Left lung (tissue), 10 donors: ENCODE measurements around the gene TAMM41. TPM values are rescaled to one million over a fixed set of nuclear protein-coding genes. Genes with fewer than 3 reads are reported as not detected.

ENCODE experiments used
- ATAC-seq: fragments of 200-7000 bp; cut with Tn5 transposase; one replicate; pipeline ENCODE4 v1.9.1; 2020; ENCODE audit warnings: moderate library complexity
- DNase-seq, 4 donors: peaks; one replicate each; pipeline ENCODE4 v3.0.0-alpha.2; 2013 to 2020
- H3K27ac ChIP-seq, 2 donors: fragments of 200-600 bp; sonication (generic) in 1 of 2; one replicate each; pipeline versions ENCODE4 v1.5.0 to v1.8.0; 2020 to 2021
- H3K27me3 ChIP-seq, 2 donors: fragments of 200-600 bp; sonication (generic) in 1 of 2; one replicate each; pipeline versions ENCODE4 v1.5.0 to v1.8.0; 2020 to 2021
- H3K36me3 ChIP-seq, 2 donors: fragments of 200-600 bp; sonication (generic) in 1 of 2; one replicate each; pipeline versions ENCODE4 v1.5.0 to v1.8.0; 2020 to 2021
- H3K4me1 ChIP-seq, 2 donors: fragments of 200-600 bp; one replicate each; pipeline ENCODE4 v1.8.0; 2021
- H3K4me3 ChIP-seq, 2 donors: fragments of 200-600 bp; sonication (generic) in 1 of 2; one replicate each; pipeline versions ENCODE4 v1.5.0 to v1.8.0; 2020 to 2021; ENCODE audit warnings: mild to moderate bottlenecking in 1 of 2
- H3K9me3 ChIP-seq, 2 donors: fragments of 200-600 bp; sonication (generic) in 1 of 2; one replicate each; pipeline versions ENCODE4 v1.5.0 to v1.8.0; 2020 to 2021
- CTCF ChIP-seq, 2 donors: fragments of 200-600 bp; sonication (generic) in 1 of 2; IDR thresholded peaks; one replicate each; pipeline versions ENCODE4 v1.5.0 to v1.8.0; 2021; ENCODE audit warnings: antibody characterized with exemption in 2 of 2
- intact Hi-C, 2 donors: fragments of 100-400 bp; cut with DNase I; formaldehyde crosslinking; loops; one replicate each; pipeline versions ENCODE4 v1.11.2 to v1.14.2; 2022
- polyA plus RNA-seq, 6 donors: library from polyadenylated mRNA; unstranded; fragments of 120-200 nt; gene quantifications; one replicate each; pipeline ENCODE4 v1.2.1, GENCODE V29; 2013; ENCODE audit not compliant: insufficient read length in 6 of 6
- total RNA-seq, 2 donors: library from RNA; stranded (reverse); fragmentation: NEBNext Ultra II Directional; extraction: Animal tissue kit (Norgen Biotek cat#: 25700); gene quantifications; one replicate each; pipeline ENCODE4 v1.2.1, GENCODE V29; 2021
- donor health status: DM: no; HTN: yes; CAD: no.
- donor health status: DM: no; HTN: no; CAD: no.

TAMM41 gene
- total and polyA plus RNA-seq, 8 donors, result 13.9 to 29.4 (median 21.5) TPM

- H3K36me3 ChIP-seq, result peaks cover 0 to 79% of the 10 kb centered on the region in 2 donors
- intact Hi-C loops, result loop anchor here in 1 of 2 donors (5.0 to 10.0 kb wide), 2 partner anchors 145 to 422 kb away; no protein-coding TSS in a partner anchor
Measured at GRCh38 chr3:11799791-11800190, 46.9 kb downstream of the TAMM41 start.

GRCh38 chr3:11794927-11795326, 51.8 kb downstream of the TAMM41 start:
- Histone ChIP-seq H3K27ac (no peak overlapping the region), H3K4me1 (no peaks in the 10 kb centered on the region), H3K4me3 (no peak overlapping the region), H3K9me3 (peaks cover 0 to 7% of the 10 kb centered on the region in 2 donors), H3K36me3 (peaks cover 0 to 94% of the 10 kb centered on the region in 2 donors), H3K27me3 (no peaks in the 10 kb centered on the region)
- intact Hi-C loops, result no loop called here
- no peak for DNase-seq
- TF ChIP-seq CTCF (IDR thresholded peaks at IDR 0.05), result no peak
- ATAC-seq, result no peak

More at GRCh38 chr3:11799791-11800190, 46.9 kb downstream of the TAMM41 start:
- DNase-seq (no peak), ATAC-seq (no peak)
- no peaks in the 10 kb centered on the region for H3K27me3 ChIP-seq
- no peak for TF ChIP-seq CTCF (IDR thresholded peaks at IDR 0.05)
- no peak overlapping the region for H3K27ac ChIP-seq
- H3K4me3 ChIP-seq, result no peak overlapping the region
- H3K9me3 ChIP-seq, result peaks cover 0 to 14% of the 10 kb centered on the region in 2 donors
- H3K4me1 ChIP-seq, result no peaks in the 10 kb centered on the region

- no peak overlapping the region for H3K4me3 ChIP-seq
- no peaks in the 10 kb centered on the region for H3K4me1 ChIP-seq
- H3K36me3 ChIP-seq, result peaks cover 0 to 99% of the 10 kb centered on the region in 2 donors
- no peak overlapping the region for H3K27ac ChIP-seq
- TF ChIP-seq CTCF (IDR thresholded peaks at IDR 0.05), result no peak
- DNase-seq, result no peak
- H3K9me3 ChIP-seq, result no peaks in the 10 kb centered on the region
- no peaks in the 10 kb centered on the region for H3K27me3 ChIP-seq
- intact Hi-C loops, result no loop called here
- ATAC-seq, result no peak
Measured at GRCh38 chr3:11791339-11792200, 55.1 kb downstream of the TAMM41 start.

- no peak for DNase-seq
- no peaks in the 10 kb centered on the region for H3K27me3 ChIP-seq
- intact Hi-C loops, result no loop called here
- no peak for ATAC-seq
- no peaks in the 10 kb centered on the region for H3K9me3 ChIP-seq
- H3K36me3 ChIP-seq, result peaks cover 0 to 77% of the 10 kb centered on the region in 2 donors
- H3K4me3 ChIP-seq, result no peak overlapping the region
- H3K4me1 ChIP-seq, result no peaks in the 10 kb centered on the region
- no peak overlapping the region for H3K27ac ChIP-seq
- TF ChIP-seq CTCF (IDR thresholded peaks at IDR 0.05), result no peak
Measured at GRCh38 chr3:11789412-11789811, 57.3 kb downstream of the TAMM41 start.

- ATAC-seq (no peak), DNase-seq (no peak)
- Histone ChIP-seq H3K36me3 (peaks cover 0 to 34% of the 10 kb centered on the region in 2 donors), H3K27me3 (no peaks in the 10 kb centered on the region), H3K4me1 (no peaks in the 10 kb centered on the region), H3K9me3 (no peaks in the 10 kb centered on the region), H3K27ac (no peak overlapping the region), H3K4me3 (no peak overlapping the region)
- intact Hi-C loops, result no loop called here
- TF ChIP-seq CTCF (IDR thresholded peaks at IDR 0.05), result no peak
Measured at GRCh38 chr3:11784971-11785377, 61.7 kb downstream of the TAMM41 start.
